Smooth muscle cell (in vitro differentiated cells): ENCODE measurements around the gene NUP188. TPM values are rescaled to one million over a fixed set of nuclear protein-coding genes. Genes with fewer than 3 reads are reported as not detected.
A peak's percentile ranks its signal among the peaks of the same experiment; 100 is the strongest.

Experiments used
- DNase-seq: peaks from one replicate; lab custom pipeline; 2025; ENCODE audit not compliant: unreplicated experiment; lab: John Stamatoyannopoulos, UW
- H2AFZ ChIP-seq: fragments of 200-600 bp; sonication (generic); 2 replicates; pipeline ENCODE4 v1.6.0; 2016; ENCODE audit warnings: antibody characterized with exemption, low read depth, mild to moderate bottlenecking
- H3F3A ChIP-seq: fragments of 200-600 bp; sonication (generic); 2 replicates; pipeline ENCODE4 v1.6.0; 2017; ENCODE audit warnings: antibody characterized with exemption, low read depth
- H3K27ac ChIP-seq: fragments of 200-600 bp; sonication (generic); 2 replicates; pipeline ENCODE4 v1.5.1; 2016; ENCODE audit warnings: low read depth, mild to moderate bottlenecking
- H3K27me3 ChIP-seq: fragments of 200-600 bp; sonication (generic); 2 replicates; pipeline ENCODE4 v1.6.1; 2016; ENCODE audit warnings: low read depth, mild to moderate bottlenecking
- H3K36me3 ChIP-seq: fragments of 200-600 bp; sonication (generic); 2 replicates; pipeline ENCODE4 v1.5.1; 2016; ENCODE audit warnings: low read depth
- H3K4me1 ChIP-seq: fragments of 200-600 bp; sonication (generic); 2 replicates; pipeline ENCODE4 v1.5.1; 2016; ENCODE audit warnings: low read depth
- H3K4me2 ChIP-seq: fragments of 200-600 bp; sonication (generic); 2 replicates; pipeline ENCODE4 v1.6.0; 2016; ENCODE audit warnings: mild to moderate bottlenecking
- H3K4me3 ChIP-seq: fragments of 200-600 bp; sonication (generic); 2 replicates; pipeline ENCODE4 v1.5.1; 2016; ENCODE audit warnings: mild to moderate bottlenecking
- H3K79me2 ChIP-seq: fragments of 200-600 bp; sonication (generic); 2 replicates; pipeline ENCODE4 v1.6.0; 2016; ENCODE audit warnings: low read depth, mild to moderate bottlenecking
- H3K9ac ChIP-seq: fragments of 200-600 bp; sonication (generic); 2 replicates; pipeline ENCODE4 v1.6.0; 2016; ENCODE audit warnings: low read depth
- H3K9me3 ChIP-seq: fragments of 200-600 bp; sonication (generic); replicated peaks from 2 replicates; pipeline ENCODE4 v1.5.1; 2016; ENCODE audit warnings: low read depth
- H4K20me1 ChIP-seq: fragments of 200-600 bp; sonication (generic); 2 replicates; pipeline ENCODE4 v1.6.0; 2016; ENCODE audit warnings: low read depth
- WGBS: methylation state at CpG from one replicate; pipeline ENCODE4 v1.1.7; 2016; ENCODE audit warnings: low lambda C conversion rate; 5-methylcytosine and 5-hydroxymethylcytosine counted together
- polyA plus RNA-seq: library from polyadenylated mRNA; unstranded; fragments of >200 nt; fragmentation: Nextera tagmentation; extraction: Ambion mirVana; gene quantifications from 2 replicates; pipeline ENCODE4 v1.2.1, GENCODE V29; 2016
- total RNA-seq: library from RNA; depleted of rRNA; stranded (reverse); fragments of >200 nt; gene quantifications from 2 replicates; pipeline ENCODE4 v1.2.3, GENCODE V29; 2014
- TF ChIP-seq, protein P1 (sequence below): fragments of 200-600 bp; sonication (generic); IDR thresholded peaks from 2 replicates; pipeline ENCODE4 v1.5.1; 2017; ENCODE audit warnings: borderline replicate concordance, mild to moderate bottlenecking, antibody characterized with exemption; ENCODE audit not compliant: insufficient read depth, poor library complexity, severe bottlenecking

Gene NUP188
- total and polyA plus RNA-seq, 2 experiments from 2014 or later = 31.9 to 45.8 TPM

DNA sequence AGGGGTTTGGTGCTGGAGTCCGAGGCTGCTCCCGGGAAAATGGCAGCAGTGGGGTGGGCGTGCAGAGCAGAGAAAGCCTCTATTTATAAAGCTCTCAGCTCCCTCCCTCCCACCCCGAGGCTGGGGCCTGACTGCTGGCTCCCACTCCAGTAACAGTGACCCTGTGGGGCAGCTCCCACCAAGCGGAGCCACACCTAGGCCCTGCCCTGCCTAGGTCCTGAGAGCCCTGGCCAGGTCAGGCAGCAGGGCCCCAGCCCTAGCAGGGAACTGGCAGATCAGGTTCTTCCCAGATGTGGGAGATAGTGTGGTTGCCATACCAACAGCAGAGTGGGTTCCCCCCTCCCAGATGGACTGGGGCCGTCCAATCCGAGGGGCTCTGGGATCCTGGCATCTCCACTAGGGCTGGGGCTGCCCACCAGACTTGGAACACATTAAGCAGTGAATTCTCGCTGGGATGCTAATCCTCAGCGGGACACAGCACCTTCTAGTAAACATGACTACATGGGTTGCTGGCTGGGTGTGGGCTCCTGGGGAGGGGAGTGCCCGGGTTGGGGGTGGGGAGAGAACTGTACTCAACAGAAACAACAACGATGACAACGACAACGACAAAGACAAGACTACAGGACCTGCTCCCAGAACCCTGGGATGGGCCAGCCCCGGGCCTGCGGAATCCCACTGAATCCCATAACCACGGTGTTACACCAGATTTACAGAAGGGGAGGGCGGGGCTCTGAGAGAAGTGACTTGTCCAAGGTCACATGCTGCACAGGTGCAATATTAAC is 79.1 kb downstream of the NUP188 start:
- Histone ChIP-seq H4K20me1 (peaks cover 12% of the 10 kb centered on the region), H3K9me3 (no peaks in the 10 kb centered on the region), H3K4me3 (peak overlapping the region; percentile 59), H3K36me3 (no peaks in the 10 kb centered on the region), H3K4me2 (peak overlapping the region; percentile 94), H3K4me1 (peaks cover 11% of the 10 kb centered on the region), H3K9ac (peak overlapping the region; percentile 28), H3K79me2 (peaks cover 11% of the 10 kb centered on the region), H3K27me3 (no peaks in the 10 kb centered on the region), H3F3A (no peaks in the 10 kb centered on the region), H2AFZ (no peak overlapping the region), H3K27ac (peak overlapping the region; percentile 38)
- 38% methylated on average over 14 of the region's 17 CpGs for whole genome bisulfite sequencing
- TF ChIP-seq, protein P1, sequence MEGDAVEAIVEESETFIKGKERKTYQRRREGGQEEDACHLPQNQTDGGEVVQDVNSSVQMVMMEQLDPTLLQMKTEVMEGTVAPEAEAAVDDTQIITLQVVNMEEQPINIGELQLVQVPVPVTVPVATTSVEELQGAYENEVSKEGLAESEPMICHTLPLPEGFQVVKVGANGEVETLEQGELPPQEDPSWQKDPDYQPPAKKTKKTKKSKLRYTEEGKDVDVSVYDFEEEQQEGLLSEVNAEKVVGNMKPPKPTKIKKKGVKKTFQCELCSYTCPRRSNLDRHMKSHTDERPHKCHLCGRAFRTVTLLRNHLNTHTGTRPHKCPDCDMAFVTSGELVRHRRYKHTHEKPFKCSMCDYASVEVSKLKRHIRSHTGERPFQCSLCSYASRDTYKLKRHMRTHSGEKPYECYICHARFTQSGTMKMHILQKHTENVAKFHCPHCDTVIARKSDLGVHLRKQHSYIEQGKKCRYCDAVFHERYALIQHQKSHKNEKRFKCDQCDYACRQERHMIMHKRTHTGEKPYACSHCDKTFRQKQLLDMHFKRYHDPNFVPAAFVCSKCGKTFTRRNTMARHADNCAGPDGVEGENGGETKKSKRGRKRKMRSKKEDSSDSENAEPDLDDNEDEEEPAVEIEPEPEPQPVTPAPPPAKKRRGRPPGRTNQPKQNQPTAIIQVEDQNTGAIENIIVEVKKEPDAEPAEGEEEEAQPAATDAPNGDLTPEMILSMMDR = no peak
- DNase-seq = no peak

DNA sequence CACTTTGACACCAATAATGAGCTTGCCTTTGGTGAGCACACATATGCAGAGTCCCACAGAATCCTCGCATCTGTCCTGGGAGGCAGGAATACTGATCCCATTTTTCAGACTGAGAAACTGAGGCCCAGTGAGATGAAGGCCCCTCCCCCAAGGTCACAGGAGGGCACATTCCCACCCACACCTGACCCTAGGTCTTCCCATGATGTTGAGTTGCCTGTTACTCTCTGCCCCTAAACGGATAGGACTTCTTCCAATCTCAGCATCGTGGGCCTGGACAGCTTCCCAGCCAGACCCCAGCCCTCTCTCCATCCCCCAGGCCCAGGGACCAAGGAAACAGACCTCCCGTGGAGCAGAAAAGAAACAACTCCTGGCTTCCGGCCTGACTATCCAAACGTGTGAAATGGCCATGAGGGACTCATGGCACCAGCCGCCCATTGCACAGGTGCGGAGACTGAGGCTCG is 79.8 kb downstream of the NUP188 start:
- peak overlapping the region; percentile 77 for H2AFZ ChIP-seq

DNA sequence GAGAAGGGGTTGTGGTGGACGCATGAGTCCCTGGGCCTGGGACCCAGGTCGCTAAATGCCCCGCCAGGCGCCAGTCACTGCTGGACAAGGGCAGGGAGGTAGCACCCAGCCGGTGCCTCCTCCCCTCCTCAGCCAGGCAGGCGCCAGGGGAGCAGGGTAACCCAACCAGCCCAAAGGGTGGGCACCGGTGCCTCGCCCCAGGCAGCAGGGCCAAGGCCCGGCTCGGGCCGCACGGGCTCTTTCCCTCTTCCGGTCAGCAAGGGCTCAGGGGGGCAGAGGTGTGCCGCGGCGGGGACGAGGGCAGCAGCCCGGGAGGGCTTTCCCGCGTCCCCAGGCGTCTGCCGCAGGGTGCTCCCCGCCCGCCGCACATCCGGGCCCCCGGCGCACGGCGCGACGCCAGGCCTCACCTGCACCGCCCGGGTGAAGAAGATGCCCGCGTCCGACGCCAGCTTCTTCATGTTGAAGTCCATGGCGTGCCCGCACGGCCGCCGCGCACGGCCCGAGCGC is 80.2 kb downstream of the NUP188 start:
- Histone ChIP-seq H4K20me1 (peaks cover 8% of the 10 kb centered on the region), H3K9ac (peak overlapping the region; percentile 39), H3K27ac (peak overlapping the region; percentile 24), H3F3A (no peaks in the 10 kb centered on the region), H3K4me1 (peaks cover 11% of the 10 kb centered on the region), H3K4me2 (peak overlapping the region; percentile 94), H3K79me2 (peaks cover 11% of the 10 kb centered on the region), H3K27me3 (no peaks in the 10 kb centered on the region), H3K4me3 (peak overlapping the region; percentile 59), H3K9me3 (no peaks in the 10 kb centered on the region), H2AFZ (peak overlapping the region; percentile 77), H3K36me3 (no peaks in the 10 kb centered on the region)
- 5% methylated on average over 27 of the region's 47 CpGs for WGBS
- DNase-seq = no peak
- TF ChIP-seq, protein P1 = no peak

More for the DNA sequence above, 79.8 kb downstream of the NUP188 start:
- Histone ChIP-seq H3K79me2 (peaks cover 11% of the 10 kb centered on the region), H3F3A (no peaks in the 10 kb centered on the region), H3K27me3 (no peaks in the 10 kb centered on the region), H3K4me3 (peak overlapping the region; percentile 59), H3K4me2 (peak overlapping the region; percentile 94), H3K27ac (peak overlapping the region; percentile 24), H4K20me1 (peaks cover 12% of the 10 kb centered on the region), H3K9me3 (no peaks in the 10 kb centered on the region), H3K4me1 (peaks cover 11% of the 10 kb centered on the region), H3K9ac (peak overlapping the region; percentile 39), H3K36me3 (no peaks in the 10 kb centered on the region)
- no peak for DNase-seq
- WGBS = 45% methylated on average over 9 of the region's 9 CpGs
- TF ChIP-seq, protein P1 = no peak
